ENCODE results near the gene ZC2HC1B.
A peak's percentile ranks its signal among the peaks of the same experiment; 100 is the strongest.
"Not testable (repeated sequence)": the region's sequence is repeated elsewhere in the genome, so short reads cannot be mapped to it uniquely, and the experiment has no call there.

ZC2HC1B gene, protein sequence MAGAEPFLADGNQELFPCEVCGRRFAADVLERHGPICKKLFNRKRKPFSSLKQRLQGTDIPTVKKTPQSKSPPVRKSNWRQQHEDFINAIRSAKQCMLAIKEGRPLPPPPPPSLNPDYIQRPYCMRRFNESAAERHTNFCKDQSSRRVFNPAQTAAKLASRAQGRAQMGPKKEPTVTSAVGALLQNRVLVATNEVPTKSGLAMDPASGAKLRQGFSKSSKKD

DNA sequence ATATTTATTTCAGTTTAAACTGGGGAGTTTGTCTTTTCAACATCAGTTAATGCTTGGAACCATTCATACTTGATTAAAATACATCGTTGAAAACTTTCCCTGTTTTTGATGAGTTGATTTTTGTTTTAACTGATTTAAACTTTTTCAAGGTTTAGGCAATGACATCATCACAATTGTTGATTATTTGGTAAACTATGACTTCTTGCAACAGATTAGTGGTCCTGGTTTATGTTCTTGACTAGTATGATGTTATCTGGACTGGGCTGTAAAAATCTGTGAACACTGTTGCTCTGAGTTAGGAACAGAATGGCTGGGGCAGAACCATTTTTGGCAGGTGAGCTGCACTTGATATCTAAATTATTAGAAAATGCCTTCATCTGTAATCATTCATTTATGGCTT is at the start of gene ZC2HC1B:
Gene ZC2HC1B (plus strand): TSS at position 241 of the 400 bp plus-strand sequence. CDS start 66 bp downstream, at position 307.
- DNase-seq, result no peak

DNA sequence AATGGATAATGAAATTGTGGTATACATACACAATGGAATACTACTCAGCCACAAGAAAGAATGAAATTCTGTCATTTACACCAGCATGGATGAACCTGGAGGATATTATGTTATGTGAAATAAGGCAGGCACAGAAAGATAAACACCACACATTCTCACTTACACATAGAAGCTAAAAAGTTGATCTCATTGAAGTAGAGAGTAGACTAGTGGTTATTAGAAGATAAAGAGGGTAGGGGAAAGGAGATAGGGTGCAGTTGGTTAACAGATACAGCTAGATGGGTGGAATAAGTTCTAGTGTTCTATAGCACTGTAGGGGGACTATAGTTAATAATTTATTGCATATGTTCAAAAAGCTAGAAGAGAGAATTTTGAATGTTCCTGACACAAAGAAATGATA is 46.7 kb upstream of the ZC2HC1B start:
- DNase-seq, result no peak

DNA sequence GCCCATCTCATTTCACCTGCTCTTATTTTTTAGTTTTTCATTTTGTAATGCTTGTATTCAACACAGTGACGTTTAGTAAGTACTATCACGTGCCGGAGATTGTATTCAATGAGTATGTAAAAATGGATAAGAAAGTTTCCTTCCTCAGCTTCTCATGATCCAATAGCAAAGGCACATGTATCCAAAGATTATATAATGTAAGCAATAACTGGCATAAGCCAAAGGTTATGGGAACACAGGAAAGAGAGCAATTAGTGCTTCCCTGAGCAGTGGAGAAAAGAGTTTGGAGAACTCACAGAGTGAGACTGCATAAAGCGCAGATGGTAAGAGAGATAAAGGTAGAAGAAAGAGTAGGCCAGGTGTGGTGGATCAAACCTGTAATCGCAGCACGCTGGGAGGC is 42.9 kb upstream of the ZC2HC1B start:
- no peak for DNase-seq

DNA sequence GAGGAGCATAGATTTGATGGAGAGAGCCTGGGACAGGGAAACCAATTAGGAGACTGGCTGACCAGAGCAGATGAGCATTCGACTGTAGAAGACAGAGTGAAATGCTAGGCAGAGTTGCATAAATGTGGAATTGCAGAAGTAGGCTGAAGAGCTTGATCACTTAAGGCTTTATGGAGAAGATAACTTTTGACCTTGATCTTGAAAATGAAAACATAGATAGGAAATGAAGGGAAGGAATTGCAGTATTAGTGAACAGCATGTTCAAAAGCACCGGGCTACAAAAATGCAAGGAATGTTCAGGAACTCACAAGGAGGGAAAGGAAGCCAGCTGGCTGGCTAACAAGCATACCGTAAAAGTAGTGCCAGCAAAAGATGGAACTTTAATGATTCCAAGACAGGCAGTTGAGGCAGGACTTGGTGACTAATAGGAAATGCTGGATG is 41.7 kb upstream of the ZC2HC1B start:
- DNase-seq, result no peak

DNA sequence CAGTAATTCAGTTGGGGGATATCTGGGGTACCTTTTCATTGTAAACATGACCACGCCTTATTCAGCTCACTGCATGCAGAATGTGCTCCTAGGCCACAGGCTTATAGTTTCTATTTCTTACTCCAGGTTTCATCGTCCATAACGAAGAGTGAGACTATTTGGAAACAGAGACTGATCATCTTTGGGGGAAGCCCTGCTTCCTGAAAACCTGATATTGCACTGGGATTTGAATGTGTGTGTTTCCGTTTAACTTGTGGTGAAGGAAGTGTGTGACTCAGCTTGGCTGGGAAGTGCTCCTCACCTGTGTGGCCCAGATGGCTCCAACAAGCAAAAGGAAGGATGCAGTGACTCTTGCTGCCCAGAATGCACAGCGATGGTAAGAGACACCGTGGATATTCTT is 40.7 kb upstream of the ZC2HC1B start:
- DNase-seq, result no peak

DNA sequence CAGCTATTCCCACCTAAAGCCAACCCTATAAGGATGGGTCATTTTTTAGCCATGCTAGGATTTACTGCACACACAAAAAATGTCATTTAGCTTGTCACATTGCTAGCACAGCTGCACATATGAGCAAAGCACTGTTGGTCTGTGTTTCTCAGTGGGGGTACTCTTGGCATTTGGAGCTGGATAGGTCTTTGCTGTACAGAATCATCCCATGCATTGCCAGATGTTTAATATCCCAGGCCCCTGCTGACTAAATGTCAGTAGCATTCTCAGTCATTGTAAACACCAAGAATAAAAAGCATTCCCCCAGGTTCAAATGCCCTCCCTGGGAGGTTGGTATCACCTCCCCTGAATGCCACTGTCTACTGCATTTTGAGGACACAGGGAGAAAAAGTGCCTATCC is 35.7 kb upstream of the ZC2HC1B start:
- no peak for DNase-seq

DNA sequence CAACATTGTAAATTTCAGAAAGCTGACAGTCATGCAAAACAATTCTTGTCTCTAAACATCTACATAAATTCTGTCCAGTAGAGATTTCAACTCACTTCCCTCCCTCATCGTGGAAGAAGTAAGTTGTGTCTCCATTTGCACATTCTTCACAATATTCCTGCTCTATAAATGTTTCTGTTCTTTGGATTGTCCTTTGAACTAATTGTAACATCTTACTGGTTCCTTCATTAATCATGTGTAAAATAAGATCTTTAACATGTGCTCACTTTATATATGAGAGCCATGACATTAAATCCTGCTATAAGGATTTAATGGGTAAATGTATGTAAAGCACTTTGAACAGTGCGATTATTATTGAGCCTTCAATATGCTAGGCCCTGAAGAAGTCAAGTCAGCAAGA is 28.1 kb upstream of the ZC2HC1B start:
- DNase-seq, result no peak

DNA sequence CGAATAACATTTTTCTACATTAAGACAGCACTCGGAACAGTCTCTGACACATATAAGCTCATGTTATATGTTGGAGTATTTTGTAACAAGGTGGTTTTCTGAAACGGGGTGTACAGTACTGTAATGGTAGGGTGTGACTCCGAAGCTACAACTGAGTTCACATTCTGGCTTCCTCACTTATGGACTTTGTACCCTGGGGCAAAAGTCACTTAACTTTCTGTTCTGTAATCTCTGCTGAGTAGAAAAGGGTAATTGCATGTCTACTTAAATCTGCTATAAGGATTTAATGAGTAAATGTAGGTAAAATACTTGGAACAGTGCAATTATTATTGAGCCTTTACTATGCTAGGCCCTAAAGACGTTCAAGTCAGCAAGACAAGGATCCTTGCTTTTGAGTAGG is 25.9 kb upstream of the ZC2HC1B start:
- no peak for DNase-seq

DNA sequence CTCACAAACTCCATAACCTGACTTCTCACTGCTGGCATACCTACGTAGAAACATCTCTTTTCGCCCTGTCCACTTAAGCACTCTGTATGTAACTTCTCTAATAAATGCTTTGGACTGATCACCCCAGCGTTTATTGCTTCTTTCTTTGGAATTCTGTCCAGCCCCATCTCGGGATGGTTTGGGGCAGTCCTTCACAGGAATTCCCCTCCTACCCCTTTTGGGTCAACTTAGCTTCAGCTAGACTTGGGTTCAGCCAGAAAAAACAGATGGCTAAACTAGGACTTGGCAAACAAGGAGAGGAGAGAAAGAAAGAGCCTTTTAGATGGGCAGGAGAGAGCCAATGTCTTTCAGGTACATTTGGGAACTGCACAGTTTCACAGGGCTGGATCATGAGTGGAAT is 25.1 kb upstream of the ZC2HC1B start:
- DNase-seq, result no peak

DNA sequence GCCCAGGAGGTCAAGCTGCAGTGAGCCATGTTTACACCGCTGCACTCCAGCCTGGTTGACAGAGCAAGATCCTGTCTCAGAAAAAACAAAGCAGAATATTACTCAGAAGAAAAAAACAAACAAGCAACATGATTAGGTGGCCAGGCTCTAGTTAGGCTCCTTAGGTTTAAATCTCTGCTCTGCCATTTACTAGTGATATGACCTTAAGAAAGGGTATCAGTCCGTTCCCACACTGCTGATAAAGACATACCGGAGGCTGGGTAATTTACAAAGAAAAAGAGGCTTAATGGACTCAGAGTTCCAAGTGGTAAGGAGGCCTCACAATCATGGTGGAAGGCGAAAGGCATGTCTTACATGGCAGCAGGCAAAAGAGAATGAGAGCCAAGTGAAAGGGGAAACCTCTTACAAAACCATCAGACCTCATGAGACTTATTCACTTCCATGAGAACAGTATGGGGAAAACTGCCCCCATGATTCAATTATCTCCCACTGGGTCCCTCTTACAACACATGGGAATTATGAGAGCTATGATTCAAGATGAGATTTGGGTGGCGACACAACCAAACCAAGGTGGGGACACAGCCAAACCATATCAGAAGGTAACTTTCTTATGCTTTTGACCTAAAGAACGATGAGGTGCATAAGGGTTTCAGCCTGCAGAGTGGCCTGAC is 23.5 kb upstream of the ZC2HC1B start:
- DNase-seq, result no peak

DNA sequence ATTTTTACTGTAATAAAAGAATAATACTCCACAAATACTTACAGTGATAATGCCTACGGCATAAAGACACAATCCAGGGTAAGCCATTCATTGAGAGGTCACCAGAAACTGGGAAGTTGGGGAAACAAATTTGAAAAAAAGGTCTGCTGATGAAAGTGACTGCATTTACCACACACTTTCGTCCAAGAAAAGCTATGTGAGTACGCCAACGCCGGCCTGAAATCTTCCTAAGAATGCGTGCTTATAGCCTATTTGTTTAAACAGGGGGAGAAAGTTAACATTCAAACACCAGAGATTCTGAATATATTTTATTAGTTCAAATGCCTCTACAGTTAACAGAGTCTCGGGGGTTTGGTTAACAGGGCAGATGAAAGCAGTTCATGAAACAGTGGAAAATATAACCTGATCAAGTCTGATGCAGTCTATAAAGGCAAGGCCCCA is 21.8 kb upstream of the ZC2HC1B start:
- DNase-seq, result no peak

DNA sequence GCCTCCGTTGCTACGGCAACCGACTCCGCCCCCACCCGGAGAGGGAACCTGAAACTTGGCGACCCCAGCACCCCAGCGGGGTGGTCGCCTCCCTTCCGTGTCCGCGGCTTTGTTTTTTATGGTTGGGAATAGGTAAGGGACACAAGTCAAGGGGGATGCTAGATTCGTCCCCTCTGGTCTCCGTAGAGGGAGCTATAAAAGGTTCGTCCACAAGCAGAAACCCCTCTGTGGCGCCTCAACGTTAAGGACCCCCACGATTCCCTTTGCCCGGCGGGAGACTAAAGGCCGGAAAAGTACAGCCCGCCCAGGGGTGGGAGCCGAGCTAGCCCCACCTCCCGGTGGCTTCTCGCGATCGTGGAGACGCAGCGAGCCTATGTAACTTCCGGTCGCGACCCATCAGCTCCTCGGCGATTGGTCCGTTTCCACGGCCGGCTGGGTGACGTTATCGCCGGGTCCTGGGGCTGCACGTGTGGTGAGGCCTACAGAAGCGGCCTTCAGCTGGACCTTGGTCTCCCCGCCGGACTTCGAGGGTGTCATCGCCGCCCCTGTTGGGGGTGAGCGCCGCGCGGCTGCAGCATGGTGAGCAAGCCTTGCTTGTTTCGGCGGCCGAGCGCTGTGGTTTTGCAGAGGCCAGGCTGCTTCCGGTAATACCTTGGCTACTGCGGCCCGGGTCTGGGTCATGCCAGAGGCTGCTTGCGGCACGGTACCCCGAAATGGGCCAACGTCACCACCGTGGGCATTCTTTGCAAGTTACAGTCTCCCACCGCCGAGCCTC is 21.2 kb upstream of the ZC2HC1B start, which contains the start of gene LTV1:
Gene LTV1 (plus strand): TSS at position 437 of the 775 bp plus-strand sequence. CDS start 140 bp downstream, at position 577.
- peak; percentile 99 for DNase-seq

DNA sequence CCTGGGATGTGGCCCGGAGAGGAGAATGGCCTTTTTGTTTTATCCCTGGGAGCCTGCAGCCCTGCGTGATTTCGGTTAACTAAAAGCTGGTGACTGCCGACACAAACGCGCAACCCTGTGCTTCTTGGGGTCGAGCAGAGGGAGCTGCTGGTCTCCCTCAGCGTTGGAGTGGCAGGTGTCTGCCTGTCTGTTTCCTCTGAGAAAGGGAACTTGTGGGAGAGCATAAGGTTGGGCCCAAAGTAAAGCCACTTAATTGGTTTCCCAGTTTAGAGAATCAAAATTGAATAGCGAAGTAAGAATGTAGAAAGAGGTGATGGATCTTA is 20.6 kb upstream of the ZC2HC1B start:
- no peak for DNase-seq

DNA sequence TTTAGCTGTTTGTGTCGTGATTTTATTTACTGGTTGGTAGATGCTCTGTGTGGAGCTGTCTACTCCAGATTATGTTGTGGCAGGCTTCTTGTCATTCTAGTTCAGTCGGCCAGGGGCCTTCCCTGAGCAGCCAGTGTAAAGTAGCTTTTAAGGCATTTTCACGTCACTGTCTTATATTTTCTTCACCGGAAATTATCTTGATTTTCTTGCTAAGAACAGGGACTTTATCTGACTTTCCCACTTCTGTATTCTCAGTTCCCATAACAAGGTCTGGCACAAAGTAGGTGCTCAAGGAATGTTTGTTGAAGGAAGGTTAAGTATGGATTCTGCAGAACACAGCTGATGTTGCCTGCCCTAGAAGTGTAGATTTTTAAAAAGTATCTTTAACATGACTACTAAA is 20.3 kb upstream of the ZC2HC1B start:
- DNase-seq, result no peak

DNA sequence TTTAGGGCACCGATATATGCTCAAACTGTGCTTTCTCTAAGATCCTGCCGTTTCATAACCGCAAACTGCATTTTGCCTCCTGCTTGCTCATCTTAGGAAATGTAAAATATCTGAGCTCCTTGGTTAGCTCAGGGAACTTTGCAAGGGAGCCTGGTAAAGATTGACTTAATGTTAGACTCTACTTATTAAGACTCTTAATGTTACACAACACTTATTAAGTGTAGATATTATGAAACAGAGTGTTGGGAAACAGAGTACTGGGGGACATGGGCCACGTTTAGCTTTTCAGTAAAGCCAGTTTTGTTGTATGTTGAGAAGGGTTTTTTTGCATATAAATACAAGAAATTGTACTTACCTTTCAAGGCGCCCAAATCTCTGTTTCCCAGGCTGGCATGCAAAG is 19.2 kb upstream of the ZC2HC1B start:
- DNase-seq, result no peak

DNA sequence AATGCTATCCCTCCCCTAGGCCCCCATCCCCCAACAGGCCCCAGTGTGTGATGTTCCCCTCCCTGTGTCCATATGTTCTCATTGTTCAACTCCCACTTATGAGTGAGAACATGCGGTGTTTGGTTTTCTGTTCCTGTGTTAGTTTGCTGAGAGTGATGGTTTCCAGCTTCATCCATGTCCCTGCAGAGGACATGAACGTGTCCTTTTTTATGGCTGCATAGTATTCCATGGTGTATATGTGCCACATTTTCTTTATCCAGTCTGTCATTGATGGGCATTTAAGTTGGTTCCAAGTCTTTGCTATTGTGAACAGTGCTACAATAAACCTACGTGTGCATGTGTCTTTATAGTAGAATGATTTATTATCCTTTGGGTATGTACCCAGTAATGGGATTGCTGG is 12.6 kb upstream of the ZC2HC1B start:
- DNase-seq, result not testable (repeated sequence)

DNA sequence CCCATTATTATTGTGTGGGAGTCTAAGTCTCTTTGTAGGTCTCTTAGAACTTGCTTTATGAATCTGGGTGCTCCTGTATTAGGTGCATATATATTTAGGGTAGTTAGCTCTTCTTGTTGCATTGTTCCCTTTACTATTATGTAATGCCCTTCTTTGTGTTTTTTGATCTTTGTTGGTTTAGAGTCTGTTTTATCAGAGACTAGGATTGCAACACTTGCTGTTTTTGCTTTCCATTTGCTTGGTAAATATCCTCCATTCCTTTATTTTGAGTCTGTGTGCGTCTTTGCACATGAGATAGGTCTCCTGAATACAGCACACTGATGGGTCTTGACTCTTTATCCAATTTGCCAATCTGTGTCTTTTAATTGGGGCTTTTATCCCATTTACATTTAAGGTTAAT is 9.2 kb upstream of the ZC2HC1B start:
- not testable (repeated sequence) for DNase-seq

DNA sequence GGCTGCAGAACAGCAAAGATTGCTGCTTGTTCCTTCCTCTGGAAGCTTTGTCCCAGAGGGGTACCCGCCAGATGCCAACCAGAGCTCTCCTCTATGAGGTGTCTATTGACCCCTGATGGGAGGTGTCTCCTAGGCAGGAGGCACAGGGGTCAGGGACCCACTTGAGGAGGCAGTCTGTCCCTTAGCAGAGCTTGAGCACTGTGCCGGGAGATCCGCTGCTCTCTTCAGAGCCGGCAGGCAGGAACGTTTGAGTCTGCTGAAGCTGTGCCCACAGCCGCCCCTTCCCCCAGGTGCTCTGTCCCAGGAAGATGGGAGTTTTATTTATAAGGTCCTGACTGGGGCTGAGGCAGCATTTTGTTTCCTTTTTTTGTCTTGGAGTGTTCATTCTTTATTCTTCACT is 7.5 kb upstream of the ZC2HC1B start:
- DNase-seq, result not testable (repeated sequence)

DNA sequence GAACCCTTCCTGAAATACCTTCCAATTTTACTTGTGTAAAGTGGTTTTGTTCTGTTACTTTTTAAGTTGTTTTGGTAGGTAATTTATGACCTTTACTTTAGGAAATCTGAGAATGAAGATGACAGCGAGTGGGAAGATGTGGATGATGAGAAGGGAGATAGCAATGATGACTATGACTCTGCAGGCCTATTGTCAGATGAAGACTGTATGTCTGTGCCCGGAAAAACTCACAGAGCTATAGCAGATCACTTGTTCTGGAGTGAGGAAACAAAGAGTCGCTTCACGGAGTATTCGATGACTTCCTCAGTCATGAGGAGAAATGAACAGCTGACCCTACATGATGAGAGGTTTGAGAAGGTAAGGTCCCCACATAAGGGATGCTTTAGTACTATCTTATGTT is 6.6 kb upstream of the ZC2HC1B start:
- DNase-seq, result no peak

DNA sequence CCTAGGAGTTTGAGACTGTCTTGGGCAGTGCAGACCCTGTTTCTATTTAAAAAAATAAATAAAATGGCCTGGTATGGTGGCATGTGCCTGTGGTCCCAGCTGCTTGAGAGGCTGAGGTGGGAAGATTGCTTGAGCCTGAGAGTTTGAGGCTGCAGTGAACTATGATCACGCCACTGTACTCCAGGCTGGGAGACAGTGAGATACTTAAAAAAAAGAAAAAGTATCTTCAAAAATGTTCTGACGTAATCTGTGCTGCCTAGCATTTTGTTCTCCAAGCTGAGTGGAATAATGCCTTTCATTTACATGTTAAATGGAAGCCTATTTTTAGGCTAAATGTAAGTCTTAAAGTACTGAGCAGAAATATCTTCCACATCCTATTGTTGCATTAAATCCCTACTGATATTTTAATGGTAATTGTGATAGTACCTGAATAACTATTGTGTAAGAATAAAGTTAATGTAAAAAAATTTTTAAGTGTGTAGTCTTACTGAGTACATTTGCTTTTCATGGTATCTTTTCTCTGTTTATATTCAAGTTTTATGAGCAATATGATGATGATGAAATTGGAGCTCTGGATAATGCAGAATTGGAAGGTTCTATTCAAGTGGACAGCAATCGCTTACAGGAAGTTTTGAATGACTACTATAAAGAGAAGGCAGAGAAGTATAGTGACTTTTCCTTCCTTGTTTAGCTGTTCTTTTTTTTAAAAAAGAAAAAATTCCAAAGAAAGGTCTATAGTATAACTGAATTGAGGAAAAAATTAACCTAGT is 4.2 kb upstream of the ZC2HC1B start:
- no peak for DNase-seq

DNA sequence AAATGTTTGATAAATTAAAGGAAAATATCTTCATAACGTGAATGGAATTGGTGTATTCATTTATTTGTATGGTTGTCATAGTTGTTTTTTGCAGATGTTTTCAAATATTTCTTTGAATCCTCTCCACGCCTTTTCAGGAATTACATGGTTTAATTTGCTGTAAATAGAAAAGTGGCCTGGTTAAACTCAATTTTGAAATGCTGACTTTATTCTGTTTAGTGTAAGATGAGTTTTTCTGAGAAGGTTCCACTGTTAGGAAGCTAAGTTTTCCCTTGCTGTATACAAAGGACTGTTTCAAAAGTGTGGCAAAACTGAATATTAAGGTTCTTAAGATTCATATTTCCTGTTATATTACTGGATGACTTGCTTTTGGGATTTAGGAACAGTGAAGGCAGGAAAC is 503 bp upstream of the ZC2HC1B start:
- no peak for DNase-seq

DNA sequence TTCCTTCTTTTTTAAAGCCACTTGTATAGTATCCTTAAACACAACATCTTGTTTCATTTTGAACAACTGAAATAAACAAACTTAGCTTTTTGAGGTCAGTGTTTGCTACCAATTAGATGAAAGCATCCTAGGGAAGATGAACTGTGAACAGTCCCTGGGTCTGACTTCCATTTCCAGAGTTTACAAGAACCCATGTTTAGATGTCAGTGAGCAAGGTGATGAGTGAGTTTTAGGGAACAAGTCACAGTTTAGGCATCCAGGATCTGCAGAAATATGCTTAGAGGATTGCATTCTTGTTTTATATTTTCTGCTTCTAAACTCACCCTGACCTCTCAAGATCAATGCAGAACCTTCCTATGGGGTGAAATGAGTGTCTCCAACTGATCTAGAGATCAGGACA is 3.0 kb downstream of the ZC2HC1B start:
- DNase-seq, result no peak

DNA sequence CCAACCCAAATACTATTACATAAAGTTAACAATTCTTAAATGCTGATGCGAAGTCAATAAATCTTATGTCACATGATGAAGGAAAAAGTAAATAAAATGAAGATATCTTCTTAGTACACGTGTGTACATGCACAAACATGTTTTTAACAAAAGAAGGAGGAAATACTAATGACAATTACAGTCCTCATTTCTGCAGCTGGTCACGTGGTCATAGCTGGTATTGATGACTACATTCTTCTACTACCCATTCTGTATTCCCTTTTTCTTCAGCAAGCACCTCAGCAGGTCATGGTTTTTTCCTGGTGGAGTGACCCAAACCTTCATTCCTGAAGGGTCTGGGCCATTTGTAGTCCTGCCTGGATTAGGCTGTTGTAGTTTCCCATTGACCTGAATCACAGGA is 4.5 kb downstream of the ZC2HC1B start:
- not testable (repeated sequence) for DNase-seq

Measured in right hindlimb (tissue), 1 donor.